Esophagus muscularis mucosa (tissue), 4 donors: ENCODE results near the gene RASL10A. TPM values are rescaled to one million over a fixed set of nuclear protein-coding genes. Genes with fewer than 3 reads are reported as not detected.

ENCODE experiments used
- DNase-seq: peaks from one replicate; pipeline ENCODE4 v3.0.0-alpha.2; 2017; ENCODE audit errors: extremely low spot score
- H3K27ac ChIP-seq, 4 donors: fragments of 200-600 bp; sonication (generic); replicated peaks in 1 of 4; 1 replicate in 3 of 4; 2 replicates in 1 of 4; pipeline ENCODE4 v1.5.1; 2016 to 2019; ENCODE audit warnings: mild to moderate bottlenecking in 1 of 4
- H3K27me3 ChIP-seq, 4 donors: fragments of 200-600 bp; sonication (generic); one replicate each; pipeline versions ENCODE4 v1.5.1 to v1.6.0; 2016 to 2019
- H3K36me3 ChIP-seq, 4 donors: fragments of 200-600 bp; sonication (generic); one replicate each; pipeline ENCODE4 v1.5.1; 2016 to 2019
- H3K4me1 ChIP-seq, 4 donors: fragments of 200-600 bp; sonication (generic); one replicate each; pipeline ENCODE4 v1.5.1; 2016 to 2019
- H3K4me3 ChIP-seq, 4 donors: fragments of 200-600 bp; sonication (generic); 1 replicate in 2 of 4; 2 replicates in 2 of 4; pipeline ENCODE4 v1.5.1; 2016 to 2019; ENCODE audit warnings: mild to moderate bottlenecking in 4 of 4, moderate library complexity in 1 of 4
- H3K9me3 ChIP-seq, 4 donors: fragments of 200-600 bp; sonication (generic); 1 replicate in 3 of 4; 2 replicates in 1 of 4; pipeline ENCODE4 v1.5.1; 2016 to 2019
- CTCF ChIP-seq, 3 experiments: fragments of 200-600 bp in 2 of 3; fragments of 450-650 bp in 1 of 3; sonication (generic) in 2 of 3; IDR thresholded peaks; one replicate each; pipeline ENCODE4 v1.5.1; 2017 to 2019; ENCODE audit warnings: antibody characterized with exemption in 3 of 3, mild to moderate bottlenecking in 2 of 3, moderate library complexity in 1 of 3
- EP300 ChIP-seq: sonication (generic); formaldehyde crosslinking; IDR thresholded peaks from one replicate; pipeline ENCODE4 v1.6.1; 2017; ENCODE audit warnings: antibody characterized with exemption
- POLR2A ChIP-seq: fragments of 450-650 bp; IDR thresholded peaks from one replicate; pipeline ENCODE4 v1.6.1; 2017; ENCODE audit warnings: antibody characterized with exemption, moderate library complexity, mild to moderate bottlenecking, low read depth
- POLR2AphosphoS5 ChIP-seq, 2 donors: sonication (generic); formaldehyde crosslinking; IDR thresholded peaks; one replicate each; pipeline ENCODE4 v1.6.1; 2017; ENCODE audit warnings: antibody characterized with exemption in 2 of 2
- WGBS: methylation state at CpG from one replicate; pipeline ENCODE4 v1.1.5; 2018; 5-methylcytosine and 5-hydroxymethylcytosine counted together
- intact Hi-C: fragments of 100-400 bp; cut with DNase I; formaldehyde crosslinking; loops from one replicate; pipeline ENCODE4 v1.15.1; 2023
- total RNA-seq, 4 donors: library from RNA; depleted of rRNA; stranded (reverse); fragments of >200 nt; gene quantifications; one replicate each; pipeline versions ENCODE4 v1.1.0 to v1.2.1, GENCODE V29; 2016

RASL10A gene
- total RNA-seq, 4 donors from 2014 or later = 0.50 to 1.6 (median 0.84) TPM; not detected in 1

- H3K27ac ChIP-seq = no peak overlapping the region
- no peaks in the 10 kb centered on the region for H3K9me3 ChIP-seq
- no peak overlapping the region for H3K4me3 ChIP-seq
- no peaks in the 10 kb centered on the region for H3K27me3 ChIP-seq
- peaks cover 40 to 100% (median 98%) of the 10 kb centered on the region in 4 donors for H3K36me3 ChIP-seq
- intact Hi-C loops = no loop called here
- no peak for DNase-seq
- 76% methylated on average over 10 of the region's 14 CpGs for WGBS
- no peak for TF ChIP-seq CTCF (IDR thresholded peaks at IDR 0.05)
- TF ChIP-seq POLR2A = no peak
- TF ChIP-seq POLR2AphosphoS5 (IDR thresholded peaks at IDR 0.05) = no peak
- H3K4me1 ChIP-seq = peaks cover 4 to 13% (median 10%) of the 10 kb centered on the region in 4 donors
Measured at GRCh38 chr22:29331658-29332300, 16.3 kb upstream of the RASL10A start.

- H3K36me3 ChIP-seq = peaks cover 34 to 100% (median 97%) of the 10 kb centered on the region in 4 donors
- peaks cover 4 to 17% (median 10%) of the 10 kb centered on the region in 4 donors for H3K4me1 ChIP-seq
- no peak overlapping the region for H3K4me3 ChIP-seq
- H3K27me3 ChIP-seq = no peaks in the 10 kb centered on the region
- 96% methylated on average over 4 of the region's 8 CpGs for WGBS
- TF ChIP-seq EP300 (no peak), POLR2A (no peak), POLR2AphosphoS5 (IDR thresholded peaks at IDR 0.05) (no peak), CTCF (IDR thresholded peaks at IDR 0.05) (no peak)
- no peak overlapping the region for H3K27ac ChIP-seq
- DNase-seq = no peak
- intact Hi-C loops = no loop called here
- H3K9me3 ChIP-seq = no peaks in the 10 kb centered on the region
Measured at GRCh38 chr22:29331213-29331612, 15.7 kb upstream of the RASL10A start.

GRCh38 chr22:29330753-29331152 is 15.3 kb upstream of the RASL10A start:
- no peak overlapping the region for H3K27ac ChIP-seq
- peaks cover 4 to 22% (median 10%) of the 10 kb centered on the region in 4 donors for H3K4me1 ChIP-seq
- H3K9me3 ChIP-seq = no peaks in the 10 kb centered on the region
- H3K27me3 ChIP-seq = no peaks in the 10 kb centered on the region
- intact Hi-C loops = no loop called here
- no peak for TF ChIP-seq EP300
- 65% methylated on average over 4 of the region's 9 CpGs for WGBS
- no peak for DNase-seq
- peaks cover 29 to 96% (median 94%) of the 10 kb centered on the region in 4 donors for H3K36me3 ChIP-seq
- no peak overlapping the region for H3K4me3 ChIP-seq

- Histone ChIP-seq H3K9me3 (no peaks in the 10 kb centered on the region), H3K4me3 (no peak overlapping the region), H3K36me3 (peaks cover 29 to 92% (median 90%) of the 10 kb centered on the region in 4 donors), H3K27me3 (no peaks in the 10 kb centered on the region), H3K27ac (no peak overlapping the region), H3K4me1 (peaks cover 4 to 22% (median 10%) of the 10 kb centered on the region in 4 donors)
- no peak for DNase-seq
- TF ChIP-seq POLR2A (no peak), EP300 (no peak)
- WGBS = 84% methylated on average over 9 of the region's 19 CpGs
- intact Hi-C loops = no loop called here
Measured at GRCh38 chr22:29330291-29330690, 14.8 kb upstream of the RASL10A start.

- peaks cover 4 to 22% (median 10%) of the 10 kb centered on the region in 4 donors for H3K4me1 ChIP-seq
- peaks cover 29 to 85% (median 83%) of the 10 kb centered on the region in 4 donors for H3K36me3 ChIP-seq
- H3K9me3 ChIP-seq = no peaks in the 10 kb centered on the region
- DNase-seq = no peak
- TF ChIP-seq EP300 = no peak
- no peak for TF ChIP-seq CTCF (IDR thresholded peaks at IDR 0.05)
- no peak for TF ChIP-seq POLR2A
- no peak for TF ChIP-seq POLR2AphosphoS5 (IDR thresholded peaks at IDR 0.05)
- no peaks in the 10 kb centered on the region for H3K27me3 ChIP-seq
- H3K27ac ChIP-seq = no peak overlapping the region
- WGBS = 90% methylated on average over 11 of the region's 11 CpGs
- intact Hi-C loops = no loop called here
- H3K4me3 ChIP-seq = no peak overlapping the region
Measured at GRCh38 chr22:29329581-29329980, 14.1 kb upstream of the RASL10A start.
